ENCODE measurements around the gene P3H1. TPM values are rescaled to one million over a fixed set of nuclear protein-coding genes. Genes with fewer than 3 reads are reported as not detected.

P3H1 gene
- total RNA-seq, 1 experiment from 2014 or later: 84.8 TPM

DNA sequence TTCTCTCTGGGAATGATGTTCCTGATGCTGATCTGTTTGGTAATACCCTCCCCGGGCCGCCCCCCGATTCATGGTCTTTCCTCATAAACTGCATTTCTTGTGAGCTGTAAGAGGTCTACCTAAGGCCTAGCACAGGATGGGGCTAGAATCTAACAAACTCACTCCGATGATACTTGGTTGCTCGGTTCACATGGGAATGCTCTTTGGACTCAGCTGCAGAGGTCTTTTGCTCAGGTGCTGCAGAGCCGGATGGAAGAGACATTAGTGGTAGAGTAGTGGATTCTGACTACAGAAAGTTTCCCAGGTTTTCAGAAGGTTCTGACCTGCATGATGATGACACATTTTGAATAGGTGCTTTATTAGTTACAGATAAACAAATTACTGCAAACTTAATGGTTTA lies 9.7 kb upstream of the P3H1 start:
- in situ Hi-C loops (cut with HindIII; ENCODE audit: low pct_unique_long_range_greater_than_20kb, low sequenced_read_pairs): no loop called here
- H3K36me3 ChIP-seq (ENCODE audit: control insufficient read depth, insufficient read depth, low read length): peaks cover 4% of the 10 kb centered on the region; the same call in 1 of the 2 replicates

DNA sequence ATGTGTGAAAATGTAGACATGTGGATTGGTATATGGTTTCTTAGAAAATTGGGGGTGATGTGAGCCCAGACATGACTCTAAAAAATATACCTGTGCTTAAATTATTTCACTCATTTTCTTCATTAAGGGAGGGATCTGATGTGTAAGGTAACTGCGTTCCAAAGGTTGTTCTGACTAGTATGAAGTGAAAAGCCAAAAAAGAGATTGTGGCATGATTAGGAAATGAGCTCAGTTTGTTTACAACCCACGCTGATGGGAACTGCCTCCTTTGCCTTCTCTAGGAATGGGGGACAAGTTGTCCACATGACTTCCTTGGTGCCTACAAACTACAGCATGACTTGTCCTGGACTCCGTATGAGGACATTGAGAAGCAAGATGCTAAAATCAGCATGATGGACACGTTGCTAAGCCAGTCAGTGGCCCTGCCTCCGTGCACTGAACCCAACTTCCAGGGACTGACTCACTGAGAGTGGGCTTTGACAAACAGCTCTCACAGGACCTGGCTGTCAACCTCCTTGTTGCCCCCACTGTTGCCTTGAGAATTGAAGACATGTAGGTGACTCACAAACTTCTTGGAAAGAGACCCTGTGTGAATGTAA lies 8.2 kb upstream of the P3H1 start:
- ChIA-PET CTCF (no interaction called here), POLR2A (no interaction called here)
- H3K4me3 ChIP-seq (ENCODE audit: low read depth in 2 of 2, low read length in 2 of 2): no peak overlapping the region
- DNase-seq (ENCODE audit: low read depth, low spot score): no peak
- H3K27ac ChIP-seq (ENCODE audit: low read length): no peak overlapping the region
- H3K36me3 ChIP-seq (ENCODE audit: control insufficient read depth, insufficient read depth, low read length): peaks cover 4% of the 10 kb centered on the region; the same call in 1 of the 2 replicates
- no TSS peak for BruUV-seq (replicated peaks)
- in situ Hi-C loops (cut with HindIII; ENCODE audit: low pct_unique_long_range_greater_than_20kb, low sequenced_read_pairs): no loop called here
- no peaks in the 10 kb centered on the region for H3K9me3 ChIP-seq (ENCODE audit: control insufficient read depth, insufficient read depth, low read depth, low read length)
- intact Hi-C loops (cut with micrococcal nuclease; ENCODE audit: unreplicated experiment): loop anchor here (5.0 kb wide), 1 partner anchor 297 kb away; no protein-coding TSS in a partner anchor
- TF ChIP-seq POLR2AphosphoS5 (IDR thresholded peaks at IDR 0.05; ENCODE audit: low read depth, low read length) (no peak), SIN3A (IDR thresholded peaks at IDR 0.05; ENCODE audit: borderline replicate concordance, insufficient read depth, low read depth, low read length) (no peak), TCF7L2 (IDR thresholded peaks at IDR 0.05; ENCODE audit: low read depth, low read length) (no peak)
- TF ChIP-seq, protein P1, sequence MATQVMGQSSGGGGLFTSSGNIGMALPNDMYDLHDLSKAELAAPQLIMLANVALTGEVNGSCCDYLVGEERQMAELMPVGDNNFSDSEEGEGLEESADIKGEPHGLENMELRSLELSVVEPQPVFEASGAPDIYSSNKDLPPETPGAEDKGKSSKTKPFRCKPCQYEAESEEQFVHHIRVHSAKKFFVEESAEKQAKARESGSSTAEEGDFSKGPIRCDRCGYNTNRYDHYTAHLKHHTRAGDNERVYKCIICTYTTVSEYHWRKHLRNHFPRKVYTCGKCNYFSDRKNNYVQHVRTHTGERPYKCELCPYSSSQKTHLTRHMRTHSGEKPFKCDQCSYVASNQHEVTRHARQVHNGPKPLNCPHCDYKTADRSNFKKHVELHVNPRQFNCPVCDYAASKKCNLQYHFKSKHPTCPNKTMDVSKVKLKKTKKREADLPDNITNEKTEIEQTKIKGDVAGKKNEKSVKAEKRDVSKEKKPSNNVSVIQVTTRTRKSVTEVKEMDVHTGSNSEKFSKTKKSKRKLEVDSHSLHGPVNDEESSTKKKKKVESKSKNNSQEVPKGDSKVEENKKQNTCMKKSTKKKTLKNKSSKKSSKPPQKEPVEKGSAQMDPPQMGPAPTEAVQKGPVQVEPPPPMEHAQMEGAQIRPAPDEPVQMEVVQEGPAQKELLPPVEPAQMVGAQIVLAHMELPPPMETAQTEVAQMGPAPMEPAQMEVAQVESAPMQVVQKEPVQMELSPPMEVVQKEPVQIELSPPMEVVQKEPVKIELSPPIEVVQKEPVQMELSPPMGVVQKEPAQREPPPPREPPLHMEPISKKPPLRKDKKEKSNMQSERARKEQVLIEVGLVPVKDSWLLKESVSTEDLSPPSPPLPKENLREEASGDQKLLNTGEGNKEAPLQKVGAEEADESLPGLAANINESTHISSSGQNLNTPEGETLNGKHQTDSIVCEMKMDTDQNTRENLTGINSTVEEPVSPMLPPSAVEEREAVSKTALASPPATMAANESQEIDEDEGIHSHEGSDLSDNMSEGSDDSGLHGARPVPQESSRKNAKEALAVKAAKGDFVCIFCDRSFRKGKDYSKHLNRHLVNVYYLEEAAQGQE (IDR thresholded peaks at IDR 0.05; ENCODE audit: insufficient read depth in 1 of 2, low read depth in 2 of 2, low read length in 1 of 2): no peak
- TF ChIP-seq, protein P2, sequence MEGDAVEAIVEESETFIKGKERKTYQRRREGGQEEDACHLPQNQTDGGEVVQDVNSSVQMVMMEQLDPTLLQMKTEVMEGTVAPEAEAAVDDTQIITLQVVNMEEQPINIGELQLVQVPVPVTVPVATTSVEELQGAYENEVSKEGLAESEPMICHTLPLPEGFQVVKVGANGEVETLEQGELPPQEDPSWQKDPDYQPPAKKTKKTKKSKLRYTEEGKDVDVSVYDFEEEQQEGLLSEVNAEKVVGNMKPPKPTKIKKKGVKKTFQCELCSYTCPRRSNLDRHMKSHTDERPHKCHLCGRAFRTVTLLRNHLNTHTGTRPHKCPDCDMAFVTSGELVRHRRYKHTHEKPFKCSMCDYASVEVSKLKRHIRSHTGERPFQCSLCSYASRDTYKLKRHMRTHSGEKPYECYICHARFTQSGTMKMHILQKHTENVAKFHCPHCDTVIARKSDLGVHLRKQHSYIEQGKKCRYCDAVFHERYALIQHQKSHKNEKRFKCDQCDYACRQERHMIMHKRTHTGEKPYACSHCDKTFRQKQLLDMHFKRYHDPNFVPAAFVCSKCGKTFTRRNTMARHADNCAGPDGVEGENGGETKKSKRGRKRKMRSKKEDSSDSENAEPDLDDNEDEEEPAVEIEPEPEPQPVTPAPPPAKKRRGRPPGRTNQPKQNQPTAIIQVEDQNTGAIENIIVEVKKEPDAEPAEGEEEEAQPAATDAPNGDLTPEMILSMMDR (IDR thresholded peaks at IDR 0.05): no peak
- H3K27me3 ChIP-seq (ENCODE audit: control insufficient read depth, insufficient read depth, low read length): no peaks in the 10 kb centered on the region
- H3K4me1 ChIP-seq (ENCODE audit: control insufficient read depth, insufficient read depth, low read length): no peaks in the 10 kb centered on the region
- ATAC-seq: no peak

More for the DNA sequence above, 9.7 kb upstream of the P3H1 start:
- no peaks in the 10 kb centered on the region for H3K4me1 ChIP-seq (ENCODE audit: control insufficient read depth, insufficient read depth, low read length)
- ChIA-PET CTCF (interaction anchor here (1.4 kb wide), 1 partner anchor 297 kb away, joined by 7 read pairs; no protein-coding TSS in a partner anchor), POLR2A (interaction anchor here (0.6 kb wide), 1 partner anchor 113 kb away, joined by 3 read pairs; no protein-coding TSS in a partner anchor)
- H3K27ac ChIP-seq (ENCODE audit: low read length): no peak overlapping the region
- DNase-seq (ENCODE audit: low read depth, low spot score) (no peak), ATAC-seq (no peak)
- no peak overlapping the region for H3K4me3 ChIP-seq (ENCODE audit: low read depth in 2 of 2, low read length in 2 of 2)
- intact Hi-C loops (cut with micrococcal nuclease; ENCODE audit: unreplicated experiment): loop anchor here (5.0 kb wide), 1 partner anchor 296 kb away; no protein-coding TSS in a partner anchor
- TF ChIP-seq, protein P2 (IDR thresholded peaks at IDR 0.05): no peak
- TF ChIP-seq TCF7L2 (IDR thresholded peaks at IDR 0.05; ENCODE audit: low read depth, low read length) (no peak), SIN3A (IDR thresholded peaks at IDR 0.05; ENCODE audit: borderline replicate concordance, insufficient read depth, low read depth, low read length) (no peak), POLR2AphosphoS5 (IDR thresholded peaks at IDR 0.05; ENCODE audit: low read depth, low read length) (no peak)
- TF ChIP-seq, protein P1 (IDR thresholded peaks at IDR 0.05; ENCODE audit: insufficient read depth in 1 of 2, low read depth in 2 of 2, low read length in 1 of 2): no peak
- H3K9me3 ChIP-seq (ENCODE audit: control insufficient read depth, insufficient read depth, low read depth, low read length): no peaks in the 10 kb centered on the region
- no peaks in the 10 kb centered on the region for H3K27me3 ChIP-seq (ENCODE audit: control insufficient read depth, insufficient read depth, low read length)
- no TSS peak for BruUV-seq (replicated peaks)
